HCT116 (cell line): ENCODE data around the gene MYO10. TPM values are rescaled to one million over a fixed set of nuclear protein-coding genes. Genes with fewer than 3 reads are reported as not detected.

Experiments used
- ATAC-seq: fragments of 200-7000 bp; cut with Tn5 transposase; 2 replicates; pipeline ENCODE4 v1.9.1; 2020; ENCODE audit warnings: mild to moderate bottlenecking, moderate library complexity
- BruUV-seq: library from RNA; stranded (reverse); fragments of 400-500 nt; replicated peaks from 2 replicates; lab custom pipeline; 2021; lab: Mats Ljungman, UMichigan
- CTCF ChIA-PET: fragments of 300-600 bp; sonication (Branson Sonifier 250); formaldehyde crosslinking; loops from one replicate; lab custom pipeline; 2021; ENCODE audit warnings: antibody characterized with exemption; lab: Charles Lee
- POLR2A ChIA-PET: fragments of 300-600, 350-600 bp; sonication (Branson Sonifier 250); formaldehyde crosslinking; loops from one replicate; lab custom pipeline; 2021; ENCODE audit warnings: antibody characterized with exemption; lab: Charles Lee
- RAD21 ChIA-PET, 2 experiments: fragments of 300-600 bp; sonication (Branson Sonifier 250); formaldehyde crosslinking; loops; one replicate each; lab custom pipeline; 2023; ENCODE audit warnings: low total read pairs in 2 of 2; ENCODE audit not compliant: uncharacterized antibody in 2 of 2, unreplicated experiment in 2 of 2, low non-redundant PET in 1 of 2; lab: Charles Lee
- DNase-seq: peaks from one replicate; pipeline ENCODE4 v3.0.0-alpha.2; 2010; ENCODE audit warnings: low read depth, low spot score
- H2AFZ ChIP-seq: fragments of 200-600 bp; shearing (Covaris generic), sonication (generic); 2 replicates; pipeline ENCODE4 v1.6.1; 2017; ENCODE audit warnings: low read depth, mixed run types, mixed read lengths, antibody characterized with exemption, low read length; ENCODE audit not compliant: poor library complexity, severe bottlenecking
- H3K27ac ChIP-seq: 2 replicates; pipeline ENCODE4 v1.5.1; 2012; ENCODE audit warnings: low read depth, low read length
- H3K27me3 ChIP-seq: fragments of 200-600 bp; sonication (generic); 2 replicates; pipeline ENCODE4 v1.6.1; 2016; ENCODE audit warnings: mixed run types, low read length, mixed read lengths; ENCODE audit not compliant: insufficient read depth
- H3K36me3 ChIP-seq, 2 experiments: fragments of 200-500 bp in 1 of 2; fragments of 200-600 bp in 1 of 2; sonication (Bioruptor generic) in 1 of 2; sonication (generic) in 1 of 2; 2 replicates each; pipeline versions ENCODE4 v1.5.1 to v1.6.1; 2014 to 2016; ENCODE audit warnings: low read length in 2 of 2, inconsistent platforms in 1 of 2, mixed read lengths in 1 of 2, mixed run types in 1 of 2; ENCODE audit not compliant: insufficient read depth in 2 of 2, control insufficient read depth in 1 of 2
- H3K4me1 ChIP-seq, 2 experiments: fragments of 200-600 bp in 1 of 2; sonication (generic) in 1 of 2; 2 replicates each; pipeline versions ENCODE4 v1.5.1 to v1.6.1; 2012 to 2017; ENCODE audit warnings: low read length in 2 of 2, inconsistent platforms in 1 of 2, mild to moderate bottlenecking in 1 of 2, mixed read lengths in 1 of 2, mixed run types in 1 of 2, moderate library complexity in 1 of 2; ENCODE audit not compliant: insufficient read depth in 2 of 2, control insufficient read depth in 1 of 2
- H3K4me2 ChIP-seq: fragments of 200-600 bp; sonication (generic); 2 replicates; pipeline ENCODE4 v1.6.1; 2017; ENCODE audit warnings: mixed run types, low read length, mixed read lengths
- H3K4me3 ChIP-seq, 2 experiments: fragments of 200-600 bp in 1 of 2; sonication (generic) in 1 of 2; replicated peaks in 1 of 2; 2 replicates each; pipeline ENCODE4 v1.5.1; 2011 to 2016; ENCODE audit warnings: low read length in 2 of 2, control low read depth in 1 of 2, low read depth in 1 of 2, mild to moderate bottlenecking in 1 of 2, mixed read lengths in 1 of 2, mixed run types in 1 of 2
- H3K79me2 ChIP-seq: fragments of 200-600 bp; sonication (generic); 2 replicates; pipeline ENCODE4 v1.6.1; 2017; ENCODE audit warnings: mild to moderate bottlenecking, mixed run types, low read length, moderate library complexity, mixed read lengths; ENCODE audit not compliant: insufficient read depth
- H3K9ac ChIP-seq: fragments of 200-600 bp; sonication (generic); 2 replicates; pipeline ENCODE4 v1.6.1; 2016; ENCODE audit warnings: low read length, mixed read lengths
- H3K9me2 ChIP-seq: fragments of 200-600 bp; sonication (generic), shearing (Covaris generic); 2 replicates; pipeline ENCODE4 v1.6.1; 2017; ENCODE audit warnings: mixed run types, mild to moderate bottlenecking, moderate library complexity; ENCODE audit not compliant: insufficient read depth
- H3K9me3 ChIP-seq, 2 experiments: fragments of 200-500 bp in 1 of 2; fragments of 200-600 bp in 1 of 2; sonication (Bioruptor generic) in 1 of 2; sonication (generic) in 1 of 2; 2 replicates each; pipeline ENCODE4 v1.6.1; 2014 to 2017; ENCODE audit warnings: low read length in 2 of 2, mixed read lengths in 2 of 2, inconsistent platforms in 1 of 2, low read depth in 1 of 2, mild to moderate bottlenecking in 1 of 2, mixed run types in 1 of 2, moderate library complexity in 1 of 2; ENCODE audit not compliant: control insufficient read depth in 1 of 2, insufficient read depth in 1 of 2
- H4K20me1 ChIP-seq: fragments of 200-600 bp; sonication (generic), shearing (Covaris generic); 2 replicates; pipeline ENCODE4 v1.6.1; 2017; ENCODE audit warnings: mixed run types, mild to moderate bottlenecking, moderate library complexity; ENCODE audit not compliant: insufficient read depth
- CBX3 ChIP-seq: IDR thresholded peaks from 2 replicates; pipeline ENCODE4 v1.6.1; 2012; ENCODE audit warnings: low read depth
- CEBPB ChIP-seq: IDR thresholded peaks from 2 replicates; pipeline ENCODE4 v1.6.1; 2012; ENCODE audit warnings: low read depth
- ELF1 ChIP-seq: IDR thresholded peaks from 2 replicates; pipeline ENCODE4 v1.6.1; 2012; ENCODE audit warnings: low read depth, borderline replicate concordance
- EZH2 ChIP-seq: fragments of 200-600 bp; sonication (generic); IDR thresholded peaks from 2 replicates; pipeline ENCODE4 v1.6.1; 2017; ENCODE audit warnings: antibody characterized with exemption, mixed run types
- EZH2phosphoT487 ChIP-seq: fragments of 200-600 bp; IDR thresholded peaks from 2 replicates; pipeline ENCODE4 v1.6.1; 2018; ENCODE audit warnings: antibody characterized with exemption, borderline replicate concordance
- FOSL1 ChIP-seq: IDR thresholded peaks from 2 replicates; pipeline ENCODE4 v1.6.1; 2012; ENCODE audit warnings: low read depth
- POLR2AphosphoS5 ChIP-seq: IDR thresholded peaks from 2 replicates; pipeline ENCODE4 v1.6.1; 2011; ENCODE audit warnings: mild to moderate bottlenecking, low read depth, low read length, moderate library complexity
- RAD21 ChIP-seq: IDR thresholded peaks from 2 replicates; pipeline ENCODE4 v1.6.1; 2012; ENCODE audit warnings: low read depth, mild to moderate bottlenecking
- REST ChIP-seq: IDR thresholded peaks from 2 replicates; pipeline ENCODE4 v1.6.1; 2012; ENCODE audit warnings: low read depth
- SIN3A ChIP-seq: IDR thresholded peaks from 2 replicates; pipeline ENCODE4 v1.6.1; 2012; ENCODE audit warnings: low read depth
- SP1 ChIP-seq: IDR thresholded peaks from 2 replicates; pipeline ENCODE4 v1.6.1; 2012; ENCODE audit warnings: low read depth
- ZBTB33 ChIP-seq: IDR thresholded peaks from 2 replicates; pipeline ENCODE4 v1.6.1; 2011; ENCODE audit warnings: mild to moderate bottlenecking, low read length, moderate library complexity; ENCODE audit not compliant: insufficient replicate concordance; ENCODE audit errors: extremely low read depth
- ZFX ChIP-seq: fragments of 450-650 bp; IDR thresholded peaks from 2 replicates; pipeline ENCODE4 v1.6.1; 2017
- ZNF274 ChIP-seq: fragments of 200-500 bp; sonication (Bioruptor generic); IDR thresholded peaks from 2 replicates; pipeline ENCODE4 v1.6.1; 2014; ENCODE audit warnings: mild to moderate bottlenecking, low read depth, low read length, inconsistent platforms
- intact Hi-C: fragments of 100-400 bp; cut with micrococcal nuclease; formaldehyde crosslinking; loops from 2 replicates; pipeline ENCODE4 v1.10.0; 2022
- total RNA-seq: library from RNA; stranded (reverse); gene quantifications from one replicate; pipeline ENCODE4 v1.2.1, GENCODE V29; 2021; ENCODE audit not compliant: unreplicated experiment
- TF ChIP-seq, protein P1 (sequence below): IDR thresholded peaks from 2 replicates; pipeline ENCODE4 v1.6.1; 2012

The MYO10 gene
- total RNA-seq, 1 experiment from 2014 or later = 34.9 TPM

GRCh38 chr5:16863469-16863946 is 72.6 kb downstream of the MYO10 start:
- no peak overlapping the region for H3K4me3 ChIP-seq
- ATAC-seq = no peak
- no peaks in the 10 kb centered on the region for H3K9me2 ChIP-seq
- TF ChIP-seq CEBPB (no peak), ELF1 (no peak), ZFX (no peak), ZNF274 (no peak), EZH2phosphoT487 (no peak), FOSL1 (no peak), RAD21 (no peak), SIN3A (no peak), POLR2AphosphoS5 (no peak), SP1 (no peak)
- TF ChIP-seq, protein P1, sequence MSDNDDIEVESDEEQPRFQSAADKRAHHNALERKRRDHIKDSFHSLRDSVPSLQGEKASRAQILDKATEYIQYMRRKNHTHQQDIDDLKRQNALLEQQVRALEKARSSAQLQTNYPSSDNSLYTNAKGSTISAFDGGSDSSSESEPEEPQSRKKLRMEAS = no peak
- no peak overlapping the region for H3K9ac ChIP-seq
- no peak overlapping the region for H2AFZ ChIP-seq
- intact Hi-C loops = no loop called here
- H3K27ac ChIP-seq = no peak overlapping the region
- no peaks in the 10 kb centered on the region; a peak in 1 of 4 replicates for H3K9me3 ChIP-seq
- H3K27me3 ChIP-seq = no peaks in the 10 kb centered on the region
- H3K4me1 ChIP-seq = peaks cover 3 to 13% of the 10 kb centered on the region in 2 experiments; a peak in 2 of 4 replicates
- CTCF ChIA-PET = no interaction called here
- H3K79me2 ChIP-seq = peaks cover 60% of the 10 kb centered on the region
- RAD21 ChIA-PET = no interaction called here
- no peak overlapping the region for H3K4me2 ChIP-seq
- H4K20me1 ChIP-seq = no peaks in the 10 kb centered on the region
- no peak for DNase-seq
- peaks cover 0 to 5% of the 10 kb centered on the region in 2 experiments; a peak in 1 of 4 replicates for H3K36me3 ChIP-seq
- POLR2A ChIA-PET = no interaction called here
- BruUV-seq = no TSS peak

GRCh38 chr5:16862777-16863176 is 73.3 kb downstream of the MYO10 start:
- peaks cover 3 to 10% of the 10 kb centered on the region in 2 experiments; a peak in 2 of 4 replicates for H3K4me1 ChIP-seq

More at GRCh38 chr5:16862777-16863176, 73.3 kb downstream of the MYO10 start:
- H3K9me2 ChIP-seq = no peaks in the 10 kb centered on the region
- H3K9me3 ChIP-seq = no peaks in the 10 kb centered on the region; a peak in 1 of 4 replicates
- no peak overlapping the region for H3K27ac ChIP-seq
- H3K4me2 ChIP-seq = no peak overlapping the region
- ATAC-seq = no peak
- RAD21 ChIA-PET = no interaction called here
- BruUV-seq = no TSS peak
- TF ChIP-seq EZH2 (no peak), RAD21 (no peak), REST (no peak), ZBTB33 (no peak), POLR2AphosphoS5 (no peak), CBX3 (no peak), ELF1 (no peak)
- TF ChIP-seq, all 23 proteins: peak for 0
- peaks cover 0 to 5% of the 10 kb centered on the region in 2 experiments; a peak in 1 of 4 replicates for H3K36me3 ChIP-seq
- no peak overlapping the region for H3K9ac ChIP-seq
- peaks cover 56% of the 10 kb centered on the region for H3K79me2 ChIP-seq
- POLR2A ChIA-PET = no interaction called here
- intact Hi-C loops = no loop called here
- no peak overlapping the region for H2AFZ ChIP-seq
- no peak overlapping the region for H3K4me3 ChIP-seq
- no peaks in the 10 kb centered on the region for H4K20me1 ChIP-seq
- H3K27me3 ChIP-seq = no peaks in the 10 kb centered on the region
- CTCF ChIA-PET = no interaction called here
- no peak for DNase-seq
